ENCODE data around the gene CAMK1G. TPM values are rescaled to one million over a fixed set of nuclear protein-coding genes. Genes with fewer than 3 reads are reported as not detected.

The CAMK1G gene
- total and polyA plus RNA-seq, 8 donors: 0.29 to 9.9 (median 8.2) TPM

DNA sequence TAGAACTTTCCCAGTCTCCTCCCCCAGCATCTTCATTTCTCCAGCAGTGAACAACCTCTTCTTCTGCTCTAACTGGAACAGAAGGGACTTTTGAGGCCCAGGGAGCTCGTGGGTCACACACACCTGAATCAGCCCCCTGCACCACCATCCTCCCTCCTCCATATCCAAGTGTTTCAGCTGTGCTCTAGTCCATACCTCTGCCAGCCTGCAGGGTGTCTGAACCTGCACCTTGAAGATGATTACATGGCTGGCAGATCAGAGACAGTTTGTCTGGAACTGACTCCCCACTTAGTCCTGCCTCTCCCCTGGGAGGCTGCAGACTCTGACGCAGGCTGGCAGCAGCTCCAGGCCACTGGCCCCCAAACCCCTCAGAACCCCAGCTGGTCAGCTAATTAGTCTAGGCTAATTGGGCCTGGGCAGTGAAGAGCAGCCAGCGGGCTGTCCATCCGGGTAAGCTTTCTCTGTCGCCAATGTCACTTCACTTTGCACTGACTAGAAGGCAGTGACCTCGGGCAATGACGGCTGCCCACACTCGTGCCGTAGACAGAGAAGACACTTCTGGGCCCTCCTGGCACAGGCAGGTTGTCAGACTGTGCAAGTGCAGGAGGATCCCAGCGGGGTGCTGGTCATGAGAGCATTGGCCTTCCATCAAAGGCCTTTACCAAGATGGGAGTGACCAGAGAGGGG lies 12.2 kb downstream of the CAMK1G start:
- H3K36me3 ChIP-seq: no peaks in the 10 kb centered on the region
- H3K4me1 ChIP-seq: no peaks in the 10 kb centered on the region
- no peaks in the 10 kb centered on the region for H3K9me3 ChIP-seq
- intact Hi-C loops (cut with DNase I): no loop called here
- H3K27ac ChIP-seq: no peak overlapping the region
- H3K27me3 ChIP-seq: peaks cover 0 to 24% of the 10 kb centered on the region in 2 donors
- ATAC-seq (no peak), DNase-seq (no peak)
- TF ChIP-seq, protein P1, sequence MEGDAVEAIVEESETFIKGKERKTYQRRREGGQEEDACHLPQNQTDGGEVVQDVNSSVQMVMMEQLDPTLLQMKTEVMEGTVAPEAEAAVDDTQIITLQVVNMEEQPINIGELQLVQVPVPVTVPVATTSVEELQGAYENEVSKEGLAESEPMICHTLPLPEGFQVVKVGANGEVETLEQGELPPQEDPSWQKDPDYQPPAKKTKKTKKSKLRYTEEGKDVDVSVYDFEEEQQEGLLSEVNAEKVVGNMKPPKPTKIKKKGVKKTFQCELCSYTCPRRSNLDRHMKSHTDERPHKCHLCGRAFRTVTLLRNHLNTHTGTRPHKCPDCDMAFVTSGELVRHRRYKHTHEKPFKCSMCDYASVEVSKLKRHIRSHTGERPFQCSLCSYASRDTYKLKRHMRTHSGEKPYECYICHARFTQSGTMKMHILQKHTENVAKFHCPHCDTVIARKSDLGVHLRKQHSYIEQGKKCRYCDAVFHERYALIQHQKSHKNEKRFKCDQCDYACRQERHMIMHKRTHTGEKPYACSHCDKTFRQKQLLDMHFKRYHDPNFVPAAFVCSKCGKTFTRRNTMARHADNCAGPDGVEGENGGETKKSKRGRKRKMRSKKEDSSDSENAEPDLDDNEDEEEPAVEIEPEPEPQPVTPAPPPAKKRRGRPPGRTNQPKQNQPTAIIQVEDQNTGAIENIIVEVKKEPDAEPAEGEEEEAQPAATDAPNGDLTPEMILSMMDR (IDR thresholded peaks at IDR 0.05): no peak
- no peak overlapping the region for H3K4me3 ChIP-seq

DNA sequence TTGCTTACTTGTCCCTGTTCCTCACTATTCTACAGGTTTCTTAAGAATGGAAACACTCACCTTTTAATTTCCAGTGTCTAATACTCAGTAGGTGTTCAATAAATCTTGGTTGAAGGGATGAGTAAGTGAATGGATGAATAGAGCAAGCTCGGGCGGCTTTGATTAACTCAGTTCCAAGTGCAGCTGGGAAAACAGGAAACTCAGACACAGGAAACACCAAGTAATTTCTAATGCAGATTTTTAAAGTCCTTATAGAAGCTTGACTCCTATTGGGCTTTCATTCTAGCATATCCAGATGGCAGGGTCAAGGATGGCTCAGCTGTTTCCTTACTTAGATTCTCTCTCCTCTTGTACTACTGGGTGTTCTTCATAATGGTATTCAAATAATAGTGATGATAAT lies 14.0 kb downstream of the CAMK1G start:
- intact Hi-C loops (cut with DNase I): no loop called here
- DNase-seq (no peak), ATAC-seq (no peak)
- H3K36me3 ChIP-seq: no peaks in the 10 kb centered on the region
- H3K4me1 ChIP-seq: no peaks in the 10 kb centered on the region
- no peak overlapping the region for H3K27ac ChIP-seq
- H3K27me3 ChIP-seq: peaks cover 0 to 18% of the 10 kb centered on the region in 2 donors
- H3K9me3 ChIP-seq: no peaks in the 10 kb centered on the region
- TF ChIP-seq, protein P1 (IDR thresholded peaks at IDR 0.05): no peak
- H3K4me3 ChIP-seq: no peak overlapping the region

DNA sequence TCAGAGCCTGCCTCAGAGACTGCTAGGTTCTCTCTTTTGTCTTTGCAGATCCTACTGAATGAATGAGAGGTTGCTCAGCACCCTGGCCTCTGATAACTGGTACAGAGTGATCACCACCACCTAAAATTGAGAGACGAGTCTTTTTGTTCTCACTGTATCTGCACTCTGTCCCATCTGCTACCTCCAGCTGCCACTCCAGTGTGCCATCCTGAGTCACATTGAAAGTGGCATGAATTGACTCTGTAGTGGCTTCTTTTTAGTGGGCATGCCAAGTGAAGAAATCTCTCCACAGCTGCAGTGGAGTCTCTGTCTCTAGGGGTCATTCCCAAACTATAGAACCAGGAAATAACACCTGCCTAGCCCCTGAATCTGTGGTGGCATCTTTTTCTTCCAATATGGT lies 14.7 kb downstream of the CAMK1G start:
- H3K4me1 ChIP-seq: no peaks in the 10 kb centered on the region

DNA sequence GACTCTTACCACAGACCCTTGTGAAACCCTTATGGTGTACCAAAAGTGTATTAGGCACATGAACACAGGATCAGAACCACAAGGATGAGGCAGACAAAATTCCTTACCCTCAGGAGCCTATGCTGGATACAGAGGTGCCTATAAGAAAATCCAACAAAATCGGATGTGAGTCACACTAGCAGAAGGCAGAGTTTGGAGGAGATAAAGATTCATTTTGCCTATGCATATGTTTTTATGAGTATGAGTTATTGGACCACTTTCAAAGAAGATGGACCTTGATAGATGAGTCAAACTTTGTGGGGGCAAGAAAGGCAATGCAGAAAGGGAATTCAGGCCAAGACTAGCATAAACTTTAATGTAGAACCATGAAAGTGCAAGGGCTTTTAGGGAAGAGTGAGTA lies 17.0 kb downstream of the CAMK1G start:
- intact Hi-C loops (cut with DNase I): no loop called here
- TF ChIP-seq, protein P1 (IDR thresholded peaks at IDR 0.05): no peak
- Histone ChIP-seq H3K9me3 (no peaks in the 10 kb centered on the region), H3K4me3 (no peak overlapping the region), H3K27me3 (peaks cover 0 to 18% of the 10 kb centered on the region in 2 donors), H3K36me3 (no peaks in the 10 kb centered on the region), H3K4me1 (peaks cover 0 to 6% of the 10 kb centered on the region in 2 donors), H3K27ac (no peak overlapping the region)
- ATAC-seq (no peak), DNase-seq (no peak)

More for the DNA sequence above, 14.7 kb downstream of the CAMK1G start:
- Histone ChIP-seq H3K27me3 (peaks cover 0 to 18% of the 10 kb centered on the region in 2 donors), H3K36me3 (no peaks in the 10 kb centered on the region), H3K9me3 (no peaks in the 10 kb centered on the region), H3K27ac (no peak overlapping the region), H3K4me3 (no peak overlapping the region)
- TF ChIP-seq, protein P1 (IDR thresholded peaks at IDR 0.05): no peak
- ATAC-seq (no peak), DNase-seq (no peak)
- intact Hi-C loops (cut with DNase I): no loop called here

DNA sequence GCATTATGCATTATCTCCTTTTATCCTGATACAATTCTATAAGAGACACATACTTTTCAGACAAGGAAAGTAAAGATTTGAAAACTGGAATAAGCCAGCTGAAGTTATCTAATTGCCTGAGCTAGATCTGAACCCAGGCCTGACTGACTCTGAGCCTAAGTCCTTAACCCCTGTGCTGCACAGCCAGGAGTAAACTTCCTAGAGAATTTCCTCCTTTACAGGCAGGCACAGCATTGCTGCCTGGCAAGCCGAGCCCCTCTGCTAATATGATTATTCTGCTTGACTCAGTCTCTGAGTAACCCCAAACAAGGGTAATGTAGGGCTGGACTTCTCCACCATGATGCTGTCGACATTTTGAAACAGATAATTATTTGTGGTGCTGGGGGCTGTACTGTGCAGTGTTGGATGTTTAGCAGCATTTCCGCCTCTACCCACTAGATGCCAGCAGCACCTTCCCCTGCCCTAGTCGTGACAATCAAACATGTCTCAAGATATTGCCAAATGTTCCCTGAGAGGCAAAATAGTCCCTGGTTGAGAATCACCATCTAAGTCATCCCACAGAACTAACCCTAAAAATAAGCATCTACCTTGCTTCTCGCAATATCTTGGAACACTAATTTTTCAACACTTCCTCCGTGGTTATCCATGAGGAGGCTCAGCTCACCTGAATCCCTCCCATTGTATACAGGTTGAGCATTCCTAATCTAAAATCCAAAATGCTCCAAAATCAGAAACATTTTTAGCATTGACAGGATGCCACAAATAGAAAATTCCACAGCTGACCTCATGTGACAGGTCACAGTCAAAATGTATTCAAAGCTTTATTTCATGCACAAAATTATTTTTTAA lies 18.5 kb downstream of the CAMK1G start:
- ATAC-seq (peak; percentile 93), DNase-seq (peak in 2 of 4 donors; percentile 43 to 62)
- no peak overlapping the region for H3K4me3 ChIP-seq
- H3K27ac ChIP-seq: no peak overlapping the region
- intact Hi-C loops (cut with DNase I): no loop called here
- H3K4me1 ChIP-seq: peaks cover 0 to 6% of the 10 kb centered on the region in 2 donors
- no peaks in the 10 kb centered on the region for H3K36me3 ChIP-seq
- H3K9me3 ChIP-seq: no peaks in the 10 kb centered on the region
- H3K27me3 ChIP-seq: peaks cover 0 to 18% of the 10 kb centered on the region in 2 donors
- TF ChIP-seq, protein P1 (IDR thresholded peaks at IDR 0.05): peak; percentile 45 to 53
